ENCODE measurements around the gene SLC9A8.
"Not testable (repeated sequence)": the region's sequence is repeated elsewhere in the genome, so short reads cannot be mapped to it uniquely, and the experiment has no call there.

Gene SLC9A8

GRCh38 chr20:49850463-49851230 lies 38.0 kb downstream of the SLC9A8 start:
- no peak for DNase-seq (ENCODE audit: low read depth in 3 of 3)

- DNase-seq (ENCODE audit: low read depth in 3 of 3), result no peak
Observed at GRCh38 chr20:49851231-49851705, 38.6 kb downstream of the SLC9A8 start.

- no peak for DNase-seq (ENCODE audit: low read depth in 3 of 3)
Observed at GRCh38 chr20:49851991-49852390, 39.4 kb downstream of the SLC9A8 start.

GRCh38 chr20:49852522-49853080 lies 40.0 kb downstream of the SLC9A8 start:
- DNase-seq (ENCODE audit: low read depth in 3 of 3), result no peak

GRCh38 chr20:49853640-49854039 lies 41.0 kb downstream of the SLC9A8 start:
- no peak for DNase-seq (ENCODE audit: low read depth in 3 of 3)

GRCh38 chr20:49854190-49854875 lies 41.7 kb downstream of the SLC9A8 start:
- no peak for DNase-seq (ENCODE audit: low read depth in 3 of 3)

- no peak for DNase-seq (ENCODE audit: low read depth in 3 of 3)
Observed at GRCh38 chr20:49856904-49857303, 44.3 kb downstream of the SLC9A8 start.

GRCh38 chr20:49858076-49858585 lies 45.5 kb downstream of the SLC9A8 start:
- DNase-seq (ENCODE audit: low read depth in 3 of 3), result no peak

- DNase-seq (ENCODE audit: low read depth in 3 of 3), result no peak
Observed at GRCh38 chr20:49859011-49859410, 46.4 kb downstream of the SLC9A8 start.

- DNase-seq (ENCODE audit: low read depth in 3 of 3), result no peak
Observed at GRCh38 chr20:49859807-49860206, 47.2 kb downstream of the SLC9A8 start.

GRCh38 chr20:49861232-49861631 lies 48.6 kb downstream of the SLC9A8 start:
- DNase-seq (ENCODE audit: low read depth in 3 of 3), result not testable (repeated sequence)

- DNase-seq (ENCODE audit: low read depth in 3 of 3), result no peak
Observed at GRCh38 chr20:49862607-49863200, 50.1 kb downstream of the SLC9A8 start.

GRCh38 chr20:49863666-49864065 lies 51.0 kb downstream of the SLC9A8 start:
- no peak for DNase-seq (ENCODE audit: low read depth in 3 of 3)

GRCh38 chr20:49865559-49865958 lies 52.9 kb downstream of the SLC9A8 start:
- DNase-seq (ENCODE audit: low read depth in 3 of 3), result no peak

- no peak for DNase-seq (ENCODE audit: low read depth in 3 of 3)
Observed at GRCh38 chr20:49866051-49866450, 53.4 kb downstream of the SLC9A8 start.

- no peak for DNase-seq (ENCODE audit: low read depth in 3 of 3)
Observed at GRCh38 chr20:49867453-49868215, 55.0 kb downstream of the SLC9A8 start.

GRCh38 chr20:49868538-49868937 lies 55.9 kb downstream of the SLC9A8 start:
- DNase-seq (ENCODE audit: low read depth in 3 of 3), result no peak

- DNase-seq (ENCODE audit: low read depth in 3 of 3), result no peak
Observed at GRCh38 chr20:49868964-49869363, 56.3 kb downstream of the SLC9A8 start.

- DNase-seq (ENCODE audit: low read depth in 3 of 3), result no peak
Observed at GRCh38 chr20:49870261-49870660, 57.6 kb downstream of the SLC9A8 start.

GRCh38 chr20:49871391-49871948 lies 58.8 kb downstream of the SLC9A8 start:
- no peak for DNase-seq (ENCODE audit: low read depth in 3 of 3)

- DNase-seq (ENCODE audit: low read depth in 3 of 3), result no peak
Observed at GRCh38 chr20:49872056-49872455, 59.4 kb downstream of the SLC9A8 start.
